ENCODE measurements around the gene TRAP1.

The TRAP1 gene

DNA sequence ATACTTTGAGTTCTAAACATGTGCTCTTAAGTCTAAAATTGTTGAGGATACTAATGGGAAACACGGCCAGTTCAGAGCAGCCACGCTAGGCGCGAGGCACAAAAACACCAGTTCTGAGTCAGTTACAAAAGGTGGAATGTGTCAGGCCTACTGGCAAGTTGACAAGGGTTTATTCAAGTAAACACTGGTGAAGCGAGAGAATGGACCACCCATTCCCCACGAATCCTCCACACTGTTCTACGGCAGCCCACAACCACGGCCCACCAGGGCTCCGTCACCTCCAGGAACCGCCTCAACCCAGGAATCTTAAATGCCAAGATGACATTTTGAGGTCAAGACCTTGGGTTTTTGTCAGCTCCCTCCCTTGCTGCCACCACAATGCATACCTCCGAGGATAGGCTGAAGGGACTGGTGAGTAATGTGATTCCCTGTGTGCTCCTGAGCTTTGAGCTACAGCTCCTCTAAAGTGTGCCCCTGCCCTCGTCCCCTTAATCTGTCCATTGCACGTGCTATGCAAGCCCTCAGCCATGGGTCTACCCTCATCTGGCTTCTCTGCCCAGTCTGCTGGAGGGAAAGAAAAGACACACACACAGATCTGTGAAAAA is 28.5 kb upstream of the TRAP1 start:
- H3K4me3 ChIP-seq (ENCODE audit: low read depth, low read length) = no peak overlapping the region
- TF ChIP-seq, protein P1, sequence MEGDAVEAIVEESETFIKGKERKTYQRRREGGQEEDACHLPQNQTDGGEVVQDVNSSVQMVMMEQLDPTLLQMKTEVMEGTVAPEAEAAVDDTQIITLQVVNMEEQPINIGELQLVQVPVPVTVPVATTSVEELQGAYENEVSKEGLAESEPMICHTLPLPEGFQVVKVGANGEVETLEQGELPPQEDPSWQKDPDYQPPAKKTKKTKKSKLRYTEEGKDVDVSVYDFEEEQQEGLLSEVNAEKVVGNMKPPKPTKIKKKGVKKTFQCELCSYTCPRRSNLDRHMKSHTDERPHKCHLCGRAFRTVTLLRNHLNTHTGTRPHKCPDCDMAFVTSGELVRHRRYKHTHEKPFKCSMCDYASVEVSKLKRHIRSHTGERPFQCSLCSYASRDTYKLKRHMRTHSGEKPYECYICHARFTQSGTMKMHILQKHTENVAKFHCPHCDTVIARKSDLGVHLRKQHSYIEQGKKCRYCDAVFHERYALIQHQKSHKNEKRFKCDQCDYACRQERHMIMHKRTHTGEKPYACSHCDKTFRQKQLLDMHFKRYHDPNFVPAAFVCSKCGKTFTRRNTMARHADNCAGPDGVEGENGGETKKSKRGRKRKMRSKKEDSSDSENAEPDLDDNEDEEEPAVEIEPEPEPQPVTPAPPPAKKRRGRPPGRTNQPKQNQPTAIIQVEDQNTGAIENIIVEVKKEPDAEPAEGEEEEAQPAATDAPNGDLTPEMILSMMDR (IDR thresholded peaks at IDR 0.05; ENCODE audit: low read depth, low read length) = no peak

DNA sequence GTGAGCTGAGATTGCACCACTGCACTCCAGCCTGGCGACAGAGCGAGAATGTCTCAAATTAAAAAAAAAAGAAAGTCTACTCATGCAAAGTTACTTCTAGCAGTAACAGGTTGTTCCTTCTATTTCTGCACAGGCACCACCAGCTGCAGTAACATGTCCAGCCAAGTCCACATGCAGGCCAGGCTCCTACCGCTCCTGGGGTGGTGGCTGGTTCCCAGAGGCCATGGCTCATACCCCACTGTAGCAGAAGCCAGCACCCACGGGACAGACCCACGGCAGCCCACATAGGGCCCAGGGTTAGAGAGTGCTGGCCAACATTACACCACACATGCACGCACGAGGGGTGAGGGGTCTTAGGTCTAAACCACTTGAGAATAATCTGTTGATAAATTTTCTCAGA is 26.7 kb upstream of the TRAP1 start:
- TF ChIP-seq, protein P1 (IDR thresholded peaks at IDR 0.05; ENCODE audit: low read depth, low read length) = no peak
- H3K4me3 ChIP-seq (ENCODE audit: low read depth, low read length) = no peak overlapping the region

DNA sequence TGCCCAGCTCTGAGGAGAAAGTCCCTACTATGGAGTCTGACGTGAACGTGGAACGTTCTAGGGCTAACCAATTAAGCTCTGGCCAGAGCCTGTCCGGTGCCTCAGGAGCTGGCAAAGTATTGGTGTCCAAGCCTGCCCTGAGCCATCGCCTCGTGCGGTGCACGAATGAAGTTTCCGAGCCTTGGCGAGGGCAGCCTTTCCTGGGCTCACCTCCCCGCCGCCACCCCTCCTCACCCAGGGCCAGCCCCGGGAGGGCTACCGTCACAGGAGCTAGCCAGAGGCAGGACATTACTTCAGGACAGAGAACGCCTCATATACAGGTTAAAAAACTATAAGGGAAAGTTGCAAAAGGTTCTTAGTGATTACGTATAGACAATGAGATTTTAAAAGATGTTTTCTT is 23.6 kb upstream of the TRAP1 start:
- H3K4me3 ChIP-seq (ENCODE audit: low read depth, low read length) = no peak overlapping the region
- TF ChIP-seq, protein P1 (IDR thresholded peaks at IDR 0.05; ENCODE audit: low read depth, low read length) = no peak

DNA sequence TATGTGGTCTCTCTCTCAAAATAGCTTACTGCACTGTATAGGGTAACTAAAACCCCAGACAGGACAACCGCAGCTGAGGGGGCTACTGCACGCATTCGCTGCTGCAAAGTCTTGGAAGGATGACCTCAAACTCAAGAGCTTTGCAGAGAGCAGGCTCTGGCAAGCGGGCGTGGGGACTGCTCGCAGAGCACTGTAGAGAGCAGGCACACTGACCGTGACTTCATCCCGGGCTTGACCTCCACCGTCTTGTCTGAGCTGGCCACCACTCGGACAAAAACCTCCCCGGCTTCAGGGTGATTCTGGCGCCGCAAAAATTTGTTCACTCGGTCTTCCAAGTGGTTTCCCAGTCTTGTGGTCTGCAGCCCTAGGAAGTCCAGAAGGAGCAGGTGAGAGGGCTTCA is 22.9 kb upstream of the TRAP1 start:
- no peak overlapping the region for H3K4me3 ChIP-seq (ENCODE audit: low read depth, low read length)
- TF ChIP-seq, protein P1 (IDR thresholded peaks at IDR 0.05; ENCODE audit: low read depth, low read length) = no peak

DNA sequence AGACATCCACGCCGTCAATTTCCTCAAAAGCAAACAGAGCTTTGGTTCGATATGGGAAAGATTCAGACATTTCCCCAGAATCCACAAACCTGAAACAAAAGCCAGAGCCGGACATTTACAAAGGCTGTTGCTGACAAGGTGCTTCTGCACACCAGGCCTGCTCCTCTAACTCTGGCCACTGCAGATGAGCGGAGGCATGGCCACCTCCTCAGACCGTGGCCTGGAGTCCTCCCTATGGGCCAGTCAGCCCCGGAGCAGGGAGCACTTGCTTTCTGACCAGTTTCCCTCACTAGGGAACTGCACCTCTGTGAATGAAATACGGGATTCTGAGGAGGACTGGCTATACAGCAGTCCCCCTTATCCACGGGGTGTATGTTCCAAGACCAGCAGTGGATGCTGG is 22.3 kb upstream of the TRAP1 start:
- TF ChIP-seq, protein P1 (IDR thresholded peaks at IDR 0.05; ENCODE audit: low read depth, low read length) = no peak
- no peak overlapping the region for H3K4me3 ChIP-seq (ENCODE audit: low read depth, low read length)

DNA sequence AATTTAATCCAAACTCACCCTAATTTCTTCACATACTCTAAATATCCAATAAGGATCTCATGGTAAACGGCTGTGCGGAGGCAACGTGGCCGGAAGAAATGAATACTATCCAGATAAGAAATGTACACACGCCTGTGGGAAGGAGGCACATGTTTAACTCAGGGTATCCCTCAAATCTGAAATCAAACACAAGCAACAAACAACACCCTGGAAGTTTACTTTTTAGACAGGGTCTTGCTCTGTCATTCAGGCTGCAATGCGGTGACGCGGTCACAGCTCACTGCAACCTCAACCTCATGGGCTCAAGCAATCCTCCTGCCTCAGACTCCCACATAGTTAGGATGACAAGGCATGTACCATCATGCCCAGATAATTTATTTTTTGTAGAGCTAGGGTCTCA is 21.2 kb upstream of the TRAP1 start:
- TF ChIP-seq, protein P1 (IDR thresholded peaks at IDR 0.05; ENCODE audit: low read depth, low read length) = no peak
- H3K4me3 ChIP-seq (ENCODE audit: low read depth, low read length) = no peak overlapping the region

DNA sequence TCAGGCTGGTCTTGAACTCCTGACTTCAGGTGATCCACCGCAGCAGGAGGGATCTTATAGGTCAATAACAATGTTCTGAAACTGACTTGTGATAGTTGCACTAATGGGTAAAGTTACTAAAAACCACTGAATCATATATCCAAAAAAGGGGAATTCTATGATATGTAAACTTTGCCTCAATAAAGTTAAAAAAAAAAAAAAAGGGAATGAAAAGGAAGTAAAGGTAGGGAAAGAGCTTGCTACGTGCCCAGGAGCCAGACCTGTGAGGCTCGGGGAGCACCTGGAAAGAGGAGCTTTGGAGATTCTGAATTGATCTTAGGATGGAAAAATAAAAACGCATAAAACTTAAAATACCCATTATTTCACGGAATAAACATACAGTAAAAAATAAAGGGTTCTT is 20.8 kb upstream of the TRAP1 start:
- no peak overlapping the region for H3K4me3 ChIP-seq (ENCODE audit: low read depth, low read length)
- TF ChIP-seq, protein P1 (IDR thresholded peaks at IDR 0.05; ENCODE audit: low read depth, low read length) = no peak

Measured in WI38 (cell line).